Activated T-helper 1 cell treated with anti-CD3 and anti-CD28 coated beads, Interleukin-2, amount 50 U/mL, for 16 hours (primary cell): ENCODE measurements around the gene ZNRF2.

Experiments used
- DNase-seq, 2 donors: peaks; one replicate each; pipeline ENCODE4 v3.0.0-alpha.2; 2020; ENCODE audit warnings: low read depth in 1 of 2, low spot score in 1 of 2

Gene ZNRF2

DNA sequence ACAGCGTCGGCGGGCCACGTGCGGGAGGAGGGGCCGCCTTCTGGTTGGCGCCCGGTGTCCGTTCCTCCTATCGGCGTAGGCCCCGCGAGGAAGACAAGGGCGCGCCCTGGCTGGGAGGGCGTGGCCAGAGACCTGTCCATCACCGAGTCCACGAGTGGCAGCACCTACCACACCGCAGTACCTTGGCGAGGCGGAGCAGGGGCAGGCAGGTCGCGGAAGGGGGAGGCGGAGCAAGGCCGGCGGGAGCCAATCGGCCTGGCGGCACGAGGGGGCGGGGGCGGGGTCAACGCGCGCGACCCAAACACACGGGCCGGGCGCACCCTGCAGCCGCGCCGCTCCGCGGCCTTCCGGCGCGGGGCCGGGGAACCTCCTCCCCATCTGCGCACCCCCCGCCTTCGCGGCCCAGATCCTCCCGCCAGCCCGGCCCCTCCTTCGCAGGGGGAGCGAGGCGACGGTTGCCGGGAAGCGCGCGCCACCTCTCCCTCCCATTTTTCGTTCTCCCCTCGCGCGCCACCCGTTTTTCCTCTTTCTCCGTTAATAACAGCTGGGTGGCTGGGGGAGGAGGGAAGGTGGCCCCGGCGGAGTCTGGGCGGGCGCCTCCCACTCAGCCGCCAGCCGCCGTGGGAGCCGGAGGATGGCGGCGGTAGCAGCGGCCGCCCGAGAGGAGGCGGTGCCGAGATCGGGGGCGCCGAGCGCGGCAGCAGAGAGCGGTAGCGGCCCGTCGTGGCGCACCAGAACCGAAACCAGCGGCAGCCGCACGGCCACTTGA is at the start of gene ZNRF2:
TSS of gene ZNRF2 (plus strand) at position 300 of the 769 bp plus-strand sequence. CDS start 761 bp downstream, outside the sequence.
- DNase-seq, result peak; percentile 96 to 98

DNA sequence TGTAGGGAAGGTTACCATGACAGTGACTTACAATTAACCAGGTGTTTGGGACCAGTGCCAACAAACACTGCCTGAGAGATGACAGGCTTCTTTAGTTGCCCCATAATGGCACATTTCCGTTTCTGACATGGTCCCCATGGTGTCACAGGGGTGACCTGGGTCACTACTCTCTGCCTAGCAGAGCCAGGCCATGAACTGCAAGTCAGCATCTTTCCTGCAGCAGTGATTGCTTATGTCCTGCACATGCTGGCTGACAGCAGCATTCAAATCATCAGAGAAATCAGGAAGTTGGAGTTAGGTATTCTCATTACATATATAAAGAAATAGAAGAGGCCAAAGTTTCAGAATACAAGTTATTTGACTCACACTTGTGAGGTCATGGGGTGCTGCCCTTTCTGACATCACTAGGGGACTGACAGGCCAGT is 47.1 kb upstream of the ZNRF2 start:
- DNase-seq, result no peak

DNA sequence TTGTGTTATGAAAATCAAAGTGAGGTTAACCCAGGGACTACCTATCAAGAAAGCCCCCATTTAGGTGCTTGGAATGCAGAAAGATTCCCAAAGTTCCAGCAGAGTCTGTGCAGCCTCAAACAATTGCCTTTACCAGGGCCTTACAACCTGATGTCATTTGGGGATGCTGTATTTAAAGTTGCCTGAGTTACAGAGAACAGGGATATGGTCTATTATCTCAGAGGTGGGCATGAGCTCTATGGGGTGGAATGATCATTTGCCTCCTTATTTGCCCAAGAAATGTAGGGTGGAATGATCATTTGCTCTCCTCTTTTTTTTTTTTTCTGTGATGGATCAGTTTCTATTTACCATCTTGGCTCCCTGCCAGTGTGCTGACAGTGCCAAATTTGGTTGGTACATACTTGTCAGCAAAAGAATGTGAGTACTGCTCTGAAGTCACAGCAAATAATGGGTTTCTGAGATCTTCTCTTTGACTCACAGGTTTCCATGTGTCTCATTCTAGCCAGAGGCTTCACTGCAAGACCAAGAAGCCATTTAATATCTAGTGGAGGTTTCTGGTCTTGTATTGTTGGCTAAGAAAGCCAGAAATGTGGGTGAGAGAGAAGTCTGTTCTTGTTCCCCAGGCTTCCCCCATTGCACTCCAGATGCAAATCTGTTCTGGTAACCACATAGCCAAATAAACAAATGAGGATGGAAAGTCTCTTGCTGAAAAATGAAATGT is 45.5 kb upstream of the ZNRF2 start:
- DNase-seq, result no peak

DNA sequence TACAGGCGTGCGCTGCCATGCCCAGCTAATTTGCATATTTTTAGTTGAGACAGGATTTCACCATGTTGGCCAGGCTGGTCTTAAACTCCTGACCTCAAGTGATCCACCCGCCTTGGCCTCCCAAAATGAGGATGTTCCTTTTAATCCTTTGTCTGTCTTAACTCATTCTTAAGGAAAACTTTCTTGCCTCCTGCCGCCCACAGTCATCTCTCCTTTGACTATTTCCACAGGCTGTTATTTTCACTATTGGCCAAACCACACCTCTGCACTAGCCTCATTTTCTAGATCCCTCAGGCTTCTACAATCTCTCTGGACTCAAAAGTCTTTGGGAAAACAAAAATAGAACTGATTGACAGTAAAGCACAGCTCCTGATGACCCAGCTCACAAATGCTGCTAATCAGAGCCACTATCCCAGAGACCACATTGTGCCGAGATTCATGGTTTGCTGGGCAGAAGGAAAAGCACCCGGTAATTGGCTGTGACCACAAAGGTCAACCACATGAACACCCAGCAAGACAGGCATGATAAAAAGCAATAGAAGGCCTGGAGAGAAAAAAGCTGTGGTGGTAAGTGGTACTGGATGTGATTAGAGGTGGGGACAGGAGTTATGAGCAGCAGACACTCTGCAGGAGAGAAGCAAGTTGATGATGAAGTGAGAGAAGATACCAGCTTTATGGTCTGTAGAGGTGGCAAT is 44.1 kb upstream of the ZNRF2 start:
- DNase-seq, result no peak

DNA sequence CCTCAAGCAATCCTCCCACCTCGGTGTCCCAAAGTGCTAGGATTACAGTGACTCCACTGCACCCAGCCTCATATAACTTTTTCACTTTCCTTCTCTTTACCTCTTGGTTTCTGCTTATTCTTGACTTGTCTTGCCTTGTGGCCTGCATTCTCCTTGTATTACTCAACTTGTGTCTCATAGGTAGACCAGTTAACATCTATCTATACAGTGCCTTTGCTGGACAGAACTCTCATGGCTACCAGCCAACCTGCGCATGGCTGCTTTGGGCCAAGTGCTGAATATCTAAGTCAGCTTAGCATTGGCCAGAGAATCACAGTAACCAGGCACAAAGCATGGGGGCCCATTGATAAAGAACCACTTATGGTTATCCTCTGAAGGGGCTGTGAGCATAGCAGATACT is 42.6 kb upstream of the ZNRF2 start:
- DNase-seq, result no peak

DNA sequence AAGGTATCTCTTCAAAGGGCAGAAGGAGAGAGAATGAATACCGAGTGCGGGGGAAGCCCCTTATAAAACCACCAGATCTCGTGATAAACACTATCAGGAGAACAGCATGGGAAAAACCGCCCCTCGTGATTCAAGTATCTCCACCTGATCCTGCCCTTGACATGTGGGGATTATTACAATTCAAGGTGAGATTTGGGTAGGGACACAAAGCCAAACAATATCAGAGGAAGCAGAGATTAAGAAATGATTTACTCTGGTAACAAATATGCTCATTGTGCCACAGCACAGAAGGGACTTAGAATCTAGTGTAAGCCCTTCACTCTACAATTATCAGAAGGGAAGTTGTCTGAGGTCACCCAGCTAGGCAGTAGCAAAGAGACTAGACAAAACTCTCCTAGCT is 40.1 kb upstream of the ZNRF2 start:
- DNase-seq, result no peak

DNA sequence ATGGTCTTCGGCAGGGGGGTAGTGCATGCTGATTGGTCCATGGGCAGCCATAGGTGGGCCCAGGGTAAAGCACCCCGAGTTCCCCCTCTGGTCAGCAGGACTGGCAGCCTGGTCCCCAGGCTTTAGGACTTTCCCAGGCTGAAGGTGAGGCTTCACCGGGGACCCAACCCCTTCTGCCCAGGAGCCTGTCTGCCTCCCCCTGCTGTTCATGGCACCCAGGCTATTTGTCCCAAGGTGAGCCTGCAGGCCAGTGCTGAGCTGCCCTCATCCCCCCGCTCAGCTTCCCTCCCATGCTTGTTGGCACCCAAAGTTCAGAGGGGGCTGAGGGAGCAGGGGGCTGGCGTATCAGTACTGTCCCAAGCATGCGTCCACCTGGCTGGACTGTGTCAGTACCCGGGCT is 38.5 kb upstream of the ZNRF2 start:
- DNase-seq, result no peak

DNA sequence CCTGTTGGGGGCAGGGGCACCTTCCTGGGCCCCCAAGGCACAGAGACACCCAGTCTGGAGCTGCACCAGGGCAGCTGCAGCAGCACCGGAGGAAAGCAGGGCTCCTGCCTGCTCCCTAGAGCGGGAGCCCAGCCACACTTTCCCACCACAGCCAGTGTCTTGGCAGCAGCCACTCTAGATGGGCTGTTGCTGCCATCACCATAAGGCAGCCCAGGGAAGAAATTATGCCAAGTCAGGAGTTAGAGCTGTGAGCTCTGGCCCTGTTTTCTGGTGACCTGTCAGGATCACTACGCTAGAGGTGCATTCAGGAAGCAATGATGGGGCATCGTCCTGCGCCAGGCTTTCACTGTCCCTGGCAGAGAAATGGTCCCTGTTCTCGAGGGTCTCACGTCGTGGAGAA is 38.0 kb upstream of the ZNRF2 start:
- DNase-seq, result no peak

DNA sequence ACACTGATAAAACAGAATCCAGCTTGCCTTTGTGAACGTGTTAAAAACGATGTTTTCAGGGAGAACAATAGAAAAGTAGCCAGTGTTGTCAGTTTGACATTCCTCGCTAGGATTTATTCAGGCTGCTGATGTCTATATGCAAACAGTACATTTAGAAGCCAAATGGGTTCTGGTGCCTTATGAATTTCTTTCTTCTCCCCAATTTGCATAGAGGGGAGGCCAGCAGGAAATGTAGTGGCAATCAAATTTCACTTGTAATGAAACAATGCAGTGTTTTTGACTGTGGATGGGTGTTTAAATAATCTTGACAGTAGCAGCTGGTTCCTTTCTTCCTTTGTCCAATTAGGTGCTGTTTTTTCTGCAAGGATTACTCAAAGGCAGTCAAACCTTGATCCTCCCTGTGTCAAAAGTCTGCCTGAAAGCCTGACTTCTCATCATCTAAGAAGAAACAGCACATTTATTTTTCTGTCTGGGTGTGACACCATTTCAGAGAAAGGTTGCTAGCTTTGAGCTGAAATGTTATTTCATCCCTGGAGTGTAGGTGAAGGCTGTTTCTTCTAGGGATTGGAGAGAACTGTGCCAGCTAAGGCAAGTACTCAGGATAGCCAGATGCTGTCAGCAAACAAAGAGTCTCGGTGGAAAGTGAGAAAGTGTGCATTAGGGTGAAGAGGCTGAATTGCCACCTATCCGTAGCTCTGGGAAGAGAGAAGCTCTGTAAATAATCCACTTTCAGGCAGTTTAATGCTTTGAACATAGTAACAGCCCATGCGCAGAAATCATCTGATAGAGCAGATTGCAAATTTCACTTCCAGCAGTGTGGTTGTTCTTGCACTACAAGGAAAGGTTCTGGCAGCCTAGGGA is 36.6 kb upstream of the ZNRF2 start:
- no peak for DNase-seq

DNA sequence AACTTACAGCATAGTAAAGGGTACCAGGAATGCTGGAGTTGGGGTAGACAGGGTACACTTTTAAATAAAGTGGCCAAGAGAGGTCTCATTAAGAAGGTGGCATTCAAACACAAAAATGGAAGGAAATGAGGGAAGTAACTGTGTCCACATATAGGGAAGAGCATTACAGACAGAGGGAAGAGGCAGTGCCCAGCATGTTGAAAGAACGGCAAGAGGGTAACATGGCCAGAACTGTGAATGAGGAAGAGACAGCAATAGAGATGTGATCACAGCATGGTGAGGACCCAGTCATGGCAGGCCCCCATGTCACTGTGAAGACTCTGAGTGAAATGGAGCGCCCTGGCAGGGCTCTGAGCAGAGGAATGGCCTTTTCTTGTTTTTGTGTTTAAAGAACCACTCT is 35.1 kb upstream of the ZNRF2 start:
- DNase-seq, result no peak

DNA sequence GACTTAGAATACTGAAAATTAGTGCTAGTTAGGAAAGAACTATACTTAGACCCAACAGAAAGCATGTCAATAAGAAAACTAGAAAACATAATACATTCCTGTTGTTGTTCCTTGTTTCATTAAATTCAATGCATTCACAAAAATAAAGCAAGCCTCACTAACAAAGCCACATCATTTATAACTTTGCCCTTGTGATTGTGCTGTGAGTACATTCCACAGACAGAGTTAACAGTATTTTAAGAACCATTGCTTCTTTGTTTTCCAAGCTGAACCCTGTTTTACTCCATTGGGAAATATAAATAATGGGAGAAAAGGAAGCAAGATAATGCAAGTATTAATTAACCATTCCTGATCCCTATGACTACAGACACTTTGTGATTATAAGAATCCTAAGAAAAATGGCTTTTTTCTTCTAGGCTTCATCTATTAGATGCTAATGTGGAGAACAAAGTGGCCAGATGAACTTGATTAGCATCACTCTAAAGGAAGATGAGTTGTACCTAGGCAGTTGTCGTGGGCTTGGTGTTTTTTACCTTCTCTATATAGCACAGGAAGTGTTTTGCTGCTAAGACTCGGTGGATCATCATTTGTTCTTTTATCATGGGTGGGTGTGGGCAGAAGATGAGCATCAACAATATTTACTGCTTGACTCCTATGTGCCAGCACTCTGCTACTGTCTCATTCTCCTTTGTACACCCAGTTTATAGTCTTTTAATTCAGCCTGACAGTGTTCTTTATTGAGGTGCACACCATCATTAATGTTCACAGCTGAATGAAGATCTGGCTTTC is 34.2 kb upstream of the ZNRF2 start:
- no peak for DNase-seq

DNA sequence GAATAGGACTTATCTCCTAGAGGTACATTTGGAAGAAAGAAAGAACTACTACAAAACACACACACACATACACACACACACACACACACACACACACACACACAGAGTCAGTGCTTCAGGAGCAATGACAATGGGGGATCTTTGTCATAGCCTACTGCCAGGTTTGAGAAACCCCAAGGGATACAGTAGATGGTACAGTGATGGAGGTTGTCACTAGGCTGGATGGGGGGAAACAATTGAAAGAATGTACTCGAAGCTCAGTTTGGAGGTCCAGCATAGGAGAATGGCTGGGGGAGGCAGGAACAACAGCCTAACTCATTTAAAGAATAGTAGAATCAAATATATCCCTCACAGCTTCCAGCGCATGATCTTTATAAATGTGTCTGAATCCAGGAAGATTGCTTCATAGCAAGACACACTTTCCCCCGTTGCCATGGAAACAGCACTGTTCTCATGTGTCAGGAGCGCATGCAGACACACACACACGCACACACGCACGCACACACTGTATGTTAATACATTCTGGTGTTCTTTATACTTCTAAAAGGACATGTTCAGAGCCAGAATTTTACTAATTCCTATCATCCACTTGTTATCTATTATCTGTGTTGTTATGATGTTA is 32.6 kb upstream of the ZNRF2 start:
- no peak for DNase-seq

DNA sequence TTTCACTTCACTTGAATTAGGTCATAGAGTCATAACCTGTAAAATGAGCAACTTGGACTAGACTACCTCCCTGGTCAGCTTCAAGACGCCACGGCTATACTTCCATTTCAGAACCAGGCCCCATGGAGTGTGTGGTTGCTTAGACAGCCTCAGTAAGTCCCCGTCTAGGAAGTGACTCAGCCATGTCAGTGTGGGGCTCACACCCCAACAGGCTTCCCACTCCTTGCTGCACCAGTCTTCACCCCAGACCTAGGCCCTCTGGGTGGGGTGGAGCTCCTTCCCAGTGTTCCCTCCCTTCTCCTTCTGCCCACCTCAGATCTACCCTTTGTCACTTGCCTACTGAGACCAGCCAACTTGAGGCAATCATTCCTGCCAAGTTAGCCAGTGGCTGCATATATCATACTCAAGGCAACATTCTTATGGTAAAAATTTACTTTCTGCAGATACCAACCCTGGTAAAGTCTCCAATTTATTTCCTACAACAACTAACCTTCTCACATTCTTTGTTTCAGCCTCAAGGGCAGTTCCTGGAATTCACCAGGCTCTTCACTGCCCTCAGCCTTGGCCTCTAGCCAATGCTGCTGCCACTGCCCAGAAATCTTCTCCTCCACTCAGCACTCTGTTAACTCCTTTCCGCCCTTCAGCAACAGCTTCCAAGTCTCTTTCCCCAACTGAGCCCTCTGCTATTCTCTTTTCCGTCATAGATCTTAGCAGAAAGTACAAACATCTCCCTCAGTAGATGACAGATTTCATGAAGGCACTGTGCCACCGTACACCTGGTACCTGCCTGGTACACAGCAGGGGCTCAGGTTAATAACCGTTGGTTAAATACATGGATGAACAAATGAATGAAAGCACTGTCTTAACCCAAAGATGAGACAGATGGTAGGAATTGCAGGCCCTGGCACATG is 31.3 kb upstream of the ZNRF2 start:
- DNase-seq, result no peak

DNA sequence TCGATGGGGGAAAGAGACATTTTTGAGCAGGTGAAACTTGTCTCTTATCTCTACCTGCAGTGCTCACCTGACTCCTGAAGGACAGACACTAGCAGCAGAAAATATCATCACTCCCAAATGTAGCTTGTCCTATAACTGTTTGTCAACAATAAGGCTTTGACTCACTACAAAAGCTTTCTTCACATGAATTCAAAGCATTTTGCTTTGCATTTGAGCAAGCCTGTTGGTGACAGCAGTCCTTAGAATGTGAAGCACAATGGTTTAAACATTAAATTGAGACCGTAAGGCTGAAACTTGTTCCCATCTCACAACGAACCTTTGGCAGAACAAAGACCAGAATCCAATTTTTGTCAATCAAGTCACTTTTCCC is 30.6 kb upstream of the ZNRF2 start:
- no peak for DNase-seq

DNA sequence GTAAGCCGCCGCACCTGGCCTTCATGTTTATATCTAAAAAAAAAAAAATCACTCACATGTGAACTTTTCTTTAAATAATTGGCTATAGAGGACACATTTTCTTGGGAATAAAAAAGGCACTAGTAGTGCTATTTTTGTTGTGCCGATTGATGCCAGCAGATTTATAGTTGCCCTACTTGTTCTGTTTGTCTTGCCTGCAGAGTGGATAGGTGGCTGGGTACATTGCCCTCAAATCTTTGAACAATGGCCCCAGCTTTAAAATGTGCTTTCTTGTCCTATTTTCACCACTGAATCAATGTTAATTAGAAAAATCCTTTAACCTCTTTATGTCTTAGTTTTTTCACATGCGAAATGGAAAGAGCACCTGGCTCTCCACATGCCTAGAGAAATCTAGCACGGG is 30.1 kb upstream of the ZNRF2 start:
- no peak for DNase-seq

DNA sequence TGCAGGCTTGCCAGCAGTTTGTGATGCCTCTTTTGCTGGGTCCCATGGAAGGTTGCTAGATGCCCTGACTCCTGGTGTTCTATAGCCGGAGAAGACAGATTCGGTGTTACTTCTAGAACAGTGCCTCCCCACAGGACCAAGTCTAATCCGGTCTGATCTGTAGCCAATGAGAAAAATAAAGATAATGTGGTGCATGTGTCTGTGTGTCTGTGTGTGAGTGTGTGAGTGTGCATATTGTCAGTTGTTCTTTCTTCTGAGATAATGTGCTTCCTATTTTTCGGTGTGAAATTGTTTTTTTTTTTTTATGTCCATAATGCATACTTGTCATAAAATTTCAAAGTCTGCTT is 29.7 kb upstream of the ZNRF2 start:
- DNase-seq, result no peak

DNA sequence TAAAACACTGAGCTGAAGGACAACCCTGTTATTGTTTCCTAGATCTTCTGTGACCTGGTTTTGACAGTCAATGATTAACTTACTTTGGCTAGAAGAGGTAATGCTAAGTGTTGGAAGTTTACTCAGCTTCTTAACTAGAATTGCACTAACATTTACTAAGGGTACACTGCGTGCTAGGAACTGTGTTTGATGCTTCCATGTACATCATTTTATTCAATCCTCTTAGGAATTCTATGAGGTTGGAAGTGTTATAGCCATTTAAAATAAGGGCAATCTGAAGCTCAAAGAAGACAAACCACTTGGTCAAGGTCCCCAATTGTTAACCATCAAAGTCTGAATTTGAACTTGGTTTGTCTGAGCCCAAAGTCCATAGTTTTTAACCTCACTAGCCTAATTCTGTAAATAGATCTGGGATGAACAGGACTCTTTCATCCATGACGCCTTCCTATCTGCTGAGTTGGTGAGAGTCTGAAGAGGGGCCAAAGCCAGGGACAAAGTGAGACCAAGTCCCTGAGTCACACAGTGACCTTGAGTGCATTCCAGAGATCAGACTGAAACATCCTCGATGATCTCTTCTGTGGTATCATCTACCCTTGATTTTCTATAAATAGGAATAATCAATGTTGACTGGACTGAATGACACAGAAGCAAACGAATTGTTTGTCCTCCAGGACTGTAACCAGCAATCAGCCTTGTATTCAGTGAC is 29.2 kb upstream of the ZNRF2 start:
- no peak for DNase-seq

DNA sequence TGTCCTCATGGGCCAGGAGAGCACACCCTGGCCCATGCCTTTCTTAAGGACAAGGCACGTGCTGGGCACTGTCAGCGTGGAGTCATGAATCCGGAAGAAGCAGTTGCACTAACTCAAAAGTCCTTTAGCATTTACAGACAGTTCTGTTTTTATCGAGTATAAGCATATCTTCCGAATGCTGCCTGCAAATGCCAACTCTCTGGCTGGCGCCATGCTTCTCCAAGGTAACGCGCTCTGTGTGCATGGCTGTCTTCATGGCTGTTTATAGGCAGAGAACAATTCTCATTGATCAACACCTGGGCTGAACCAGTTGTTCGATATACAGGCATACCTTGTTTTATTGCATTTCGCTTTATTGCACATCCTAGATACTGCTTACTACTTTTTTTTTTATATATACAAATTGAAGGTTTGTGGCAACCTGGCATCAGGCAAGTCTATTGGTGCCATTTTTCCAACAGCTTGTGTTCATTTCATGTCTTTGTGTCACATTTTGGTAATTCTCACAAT is 28.0 kb upstream of the ZNRF2 start:
- DNase-seq, result no peak
